ENCODE results near the gene METTL1. TPM values are rescaled to one million over a fixed set of nuclear protein-coding genes. Genes with fewer than 3 reads are reported as not detected.

The METTL1 gene
- total RNA-seq, 1 donor from 2014 or later = 5.8 TPM

DNA sequence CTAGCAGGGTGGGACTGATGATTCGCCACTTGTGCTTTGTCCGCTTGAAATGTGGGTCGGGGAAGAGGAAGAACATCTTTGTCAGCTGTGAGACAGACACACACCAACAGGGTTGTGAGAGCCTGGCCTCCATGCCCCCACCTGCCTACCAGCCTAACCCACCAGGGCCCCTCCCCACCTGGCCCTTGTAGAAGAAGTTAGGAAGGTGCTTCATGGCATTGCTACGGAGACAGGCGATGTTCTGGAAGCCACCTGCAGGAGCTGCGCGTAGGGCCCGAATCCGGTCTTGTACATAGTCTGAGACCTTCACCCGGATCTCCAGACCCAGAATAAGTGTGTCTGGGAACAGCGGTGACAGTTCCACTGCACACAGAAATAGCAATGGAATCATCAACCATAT is 2.3 kb downstream of the METTL1 start:
- TF ChIP-seq, protein P1, sequence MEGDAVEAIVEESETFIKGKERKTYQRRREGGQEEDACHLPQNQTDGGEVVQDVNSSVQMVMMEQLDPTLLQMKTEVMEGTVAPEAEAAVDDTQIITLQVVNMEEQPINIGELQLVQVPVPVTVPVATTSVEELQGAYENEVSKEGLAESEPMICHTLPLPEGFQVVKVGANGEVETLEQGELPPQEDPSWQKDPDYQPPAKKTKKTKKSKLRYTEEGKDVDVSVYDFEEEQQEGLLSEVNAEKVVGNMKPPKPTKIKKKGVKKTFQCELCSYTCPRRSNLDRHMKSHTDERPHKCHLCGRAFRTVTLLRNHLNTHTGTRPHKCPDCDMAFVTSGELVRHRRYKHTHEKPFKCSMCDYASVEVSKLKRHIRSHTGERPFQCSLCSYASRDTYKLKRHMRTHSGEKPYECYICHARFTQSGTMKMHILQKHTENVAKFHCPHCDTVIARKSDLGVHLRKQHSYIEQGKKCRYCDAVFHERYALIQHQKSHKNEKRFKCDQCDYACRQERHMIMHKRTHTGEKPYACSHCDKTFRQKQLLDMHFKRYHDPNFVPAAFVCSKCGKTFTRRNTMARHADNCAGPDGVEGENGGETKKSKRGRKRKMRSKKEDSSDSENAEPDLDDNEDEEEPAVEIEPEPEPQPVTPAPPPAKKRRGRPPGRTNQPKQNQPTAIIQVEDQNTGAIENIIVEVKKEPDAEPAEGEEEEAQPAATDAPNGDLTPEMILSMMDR (IDR thresholded peaks at IDR 0.05; ENCODE audit: insufficient read depth, low read length, severe bottlenecking) = no peak
- Histone ChIP-seq H3K27me3 (ENCODE audit: control insufficient read depth, insufficient read depth, low read length) (no peaks in the 10 kb centered on the region), H3K36me3 (ENCODE audit: control insufficient read depth, insufficient read depth, low read length) (peaks cover 3% of the 10 kb centered on the region), H3K4me3 (ENCODE audit: low read depth, low read length) (no peak overlapping the region)
- DNase-seq (ENCODE audit: low read depth) (no peak), FAIRE-seq (no peak)

DNA sequence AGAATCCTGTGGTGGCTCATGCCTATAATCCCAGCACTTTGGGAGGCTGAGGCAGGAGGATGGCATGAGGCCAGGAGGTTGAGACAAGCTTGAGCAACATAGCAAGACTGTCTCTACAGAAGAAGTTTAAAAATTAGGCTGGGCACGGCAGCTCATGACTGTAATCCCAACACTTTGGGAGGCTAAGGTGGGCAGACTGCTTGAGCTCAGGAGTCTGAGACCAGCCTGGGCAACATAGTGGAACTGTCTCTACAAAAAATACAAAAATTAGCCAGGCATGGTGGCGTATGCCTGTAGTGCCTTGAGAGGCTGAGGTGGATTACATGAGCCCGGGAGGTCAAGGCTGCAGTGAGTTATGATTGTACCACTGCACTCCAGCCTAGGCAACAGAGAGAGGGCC is 4.0 kb downstream of the METTL1 start:
- DNase-seq (ENCODE audit: low read depth) (no peak), FAIRE-seq (no peak)
- TF ChIP-seq, protein P1 (IDR thresholded peaks at IDR 0.05; ENCODE audit: insufficient read depth, low read length, severe bottlenecking) = no peak
- Histone ChIP-seq H3K4me3 (ENCODE audit: low read depth, low read length) (no peak overlapping the region), H3K36me3 (ENCODE audit: control insufficient read depth, insufficient read depth, low read length) (peaks cover 3% of the 10 kb centered on the region), H3K27me3 (ENCODE audit: control insufficient read depth, insufficient read depth, low read length) (no peaks in the 10 kb centered on the region)

DNA sequence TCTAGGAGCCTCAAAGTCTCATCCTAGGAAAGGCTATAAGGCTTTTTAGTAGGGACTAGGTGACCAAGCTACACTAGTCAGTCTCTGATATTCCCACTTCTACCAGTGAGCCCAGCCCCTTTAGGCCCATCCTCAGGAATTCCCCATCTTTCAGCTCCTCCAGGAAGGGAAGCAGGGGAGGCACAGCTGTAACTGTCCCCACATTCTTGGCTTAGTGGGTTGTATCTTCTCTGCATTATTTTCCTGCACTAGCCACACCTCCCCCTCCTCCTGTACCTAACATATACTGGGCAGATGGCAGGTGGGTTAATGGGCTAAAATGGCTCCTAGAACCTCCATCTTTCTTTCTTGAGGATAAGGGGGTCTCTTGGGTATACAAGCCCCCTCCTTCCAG is 4.6 kb downstream of the METTL1 start:
- no peaks in the 10 kb centered on the region for H3K27me3 ChIP-seq (ENCODE audit: control insufficient read depth, insufficient read depth, low read length)
- TF ChIP-seq, protein P1 (IDR thresholded peaks at IDR 0.05; ENCODE audit: insufficient read depth, low read length, severe bottlenecking) = no peak
- FAIRE-seq = no peak
- DNase-seq (ENCODE audit: low read depth) = no peak
- H3K4me3 ChIP-seq (ENCODE audit: low read depth, low read length) = no peak overlapping the region
- H3K36me3 ChIP-seq (ENCODE audit: control insufficient read depth, insufficient read depth, low read length) = peaks cover 3% of the 10 kb centered on the region

DNA sequence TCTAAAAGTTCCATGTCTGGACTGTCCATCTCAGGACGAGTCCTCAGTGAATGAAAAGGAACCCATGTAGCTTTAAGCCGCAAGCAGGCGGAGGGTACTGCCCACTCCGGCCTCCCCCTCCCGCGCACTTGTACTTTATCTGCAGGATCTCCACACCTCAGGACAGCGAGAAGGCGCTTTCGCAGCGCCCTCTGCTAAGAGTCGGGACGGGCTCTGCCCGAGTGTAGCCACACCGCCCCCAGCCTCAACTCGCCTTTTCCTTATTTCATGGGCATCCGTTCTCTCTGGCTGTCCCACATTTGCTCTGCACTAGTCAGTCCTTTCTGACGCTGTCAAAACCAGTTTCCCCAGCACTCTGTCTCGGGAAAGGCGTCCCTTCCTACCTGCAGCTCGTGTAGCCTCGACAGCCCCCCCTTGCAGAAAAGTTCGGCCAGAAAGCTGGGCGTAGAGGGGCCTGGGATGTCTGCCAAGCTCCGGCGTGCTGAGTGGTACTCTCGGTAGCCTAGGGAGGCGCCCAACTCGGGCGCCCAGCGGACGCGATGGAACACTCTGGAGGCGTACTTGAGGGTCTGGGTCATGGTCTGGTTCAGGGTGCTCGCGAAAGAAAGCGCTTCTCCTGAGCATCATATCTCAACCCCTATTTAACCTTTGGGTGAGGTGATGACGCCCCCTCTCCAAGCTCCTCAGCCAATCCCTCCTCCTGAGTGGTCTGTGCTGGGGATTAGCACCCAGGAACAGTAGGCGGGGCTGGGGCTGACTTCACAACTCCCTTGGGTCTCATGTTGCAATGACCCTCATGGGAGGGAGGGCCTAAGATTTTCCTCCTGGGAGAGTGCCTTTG is 5.2 kb downstream of the METTL1 start, which contains the start of gene CYP27B1:
Gene CYP27B1 (minus strand): TSS at position 615 of the 841 bp plus-strand sequence. CDS start 37 bp downstream, at position 578.
- Histone ChIP-seq H3K4me3 (ENCODE audit: low read depth, low read length) (peak within 1 kb of the TSS; percentile 52), H3K27me3 (ENCODE audit: control insufficient read depth, insufficient read depth, low read length) (no peaks in the 10 kb centered on the region), H3K36me3 (ENCODE audit: control insufficient read depth, insufficient read depth, low read length) (peaks cover 3% of the 10 kb centered on the region)
- FAIRE-seq (no peak), DNase-seq (ENCODE audit: low read depth) (peak; percentile 75)
- TF ChIP-seq, protein P1 (IDR thresholded peaks at IDR 0.05; ENCODE audit: insufficient read depth, low read length, severe bottlenecking) = no peak

DNA sequence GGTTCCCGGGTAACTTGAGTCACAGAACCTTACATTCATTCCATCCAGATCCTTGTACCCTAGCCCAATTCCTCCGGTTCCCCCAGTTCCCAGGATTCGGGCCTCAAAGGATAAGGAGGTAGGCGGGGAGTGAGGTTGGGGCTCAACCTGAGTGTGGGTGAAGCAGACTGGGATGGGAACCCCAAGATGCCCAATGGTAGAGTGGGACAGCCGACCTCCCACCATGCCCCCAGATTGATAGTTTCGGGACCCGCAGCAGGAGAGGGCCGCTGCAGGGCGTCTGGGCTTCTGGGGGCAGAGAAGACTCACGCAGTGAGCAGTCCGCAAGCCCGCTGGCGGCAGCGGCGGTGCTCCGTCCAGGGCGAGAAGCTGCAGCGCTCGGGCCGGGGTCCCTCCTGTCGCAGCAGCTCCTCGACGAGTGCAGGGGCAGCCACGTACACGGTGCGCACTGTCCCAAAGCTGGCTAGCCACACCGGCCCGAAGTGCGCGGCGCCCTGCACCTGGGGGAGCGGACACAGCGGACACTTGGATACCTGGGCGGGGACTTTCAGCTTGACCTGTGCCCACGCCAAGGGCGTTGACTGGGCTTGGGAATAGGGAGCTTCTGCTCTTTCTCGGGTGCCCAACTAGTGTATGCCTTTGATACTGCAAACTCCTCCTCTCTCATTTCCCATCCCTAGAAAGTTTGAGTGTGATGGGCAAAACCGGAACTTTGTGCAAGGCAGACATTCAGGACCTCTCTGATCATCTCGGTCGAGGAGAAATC is 6.0 kb downstream of the METTL1 start:
- Histone ChIP-seq H3K4me3 (ENCODE audit: low read depth, low read length) (peak overlapping the region; percentile 52), H3K27me3 (ENCODE audit: control insufficient read depth, insufficient read depth, low read length) (no peaks in the 10 kb centered on the region), H3K36me3 (ENCODE audit: control insufficient read depth, insufficient read depth, low read length) (peaks cover 3% of the 10 kb centered on the region)
- DNase-seq (ENCODE audit: low read depth) (peak; percentile 31), FAIRE-seq (no peak)
- TF ChIP-seq, protein P1 (IDR thresholded peaks at IDR 0.05; ENCODE audit: insufficient read depth, low read length, severe bottlenecking) = no peak

Data from bronchial epithelial cell (primary cell).